Breast epithelium (tissue), 4 donors: ENCODE results near the gene NGFR. TPM values are rescaled to one million over a fixed set of nuclear protein-coding genes. Genes with fewer than 3 reads are reported as not detected.

Source experiments
- DNase-seq, 2 donors: peaks; one replicate each; pipeline ENCODE4 v3.0.0-alpha.2; 2019; ENCODE audit warnings: low spot score in 2 of 2
- H3K27ac ChIP-seq, 2 donors: fragments of 200-600 bp; sonication (generic) in 1 of 2; one replicate each; pipeline ENCODE4 v1.5.1; 2016 to 2019; ENCODE audit warnings: mild to moderate bottlenecking in 1 of 2
- H3K27me3 ChIP-seq, 2 donors: fragments of 200-600 bp; sonication (generic) in 1 of 2; one replicate each; pipeline versions ENCODE4 v1.5.1 to v1.6.0; 2017 to 2019; ENCODE audit warnings: control low read depth in 1 of 2, mild to moderate bottlenecking in 1 of 2
- H3K36me3 ChIP-seq: fragments of 200-600 bp; one replicate; pipeline ENCODE4 v1.5.1; 2019
- H3K4me1 ChIP-seq, 2 donors: fragments of 200-600 bp; sonication (generic); one replicate each; pipeline ENCODE4 v1.5.1; 2016 to 2019; ENCODE audit warnings: control low read depth in 1 of 2
- H3K4me3 ChIP-seq, 3 donors: fragments of 200-600 bp; sonication (generic); 1 replicate in 2 of 3; 2 replicates in 1 of 3; pipeline ENCODE4 v1.5.1; 2016 to 2019; ENCODE audit warnings: mild to moderate bottlenecking in 3 of 3, moderate library complexity in 2 of 3
- H3K9me3 ChIP-seq, 2 donors: fragments of 200-600 bp; sonication (generic) in 1 of 2; one replicate each; pipeline ENCODE4 v1.5.1; 2016 to 2019; ENCODE audit warnings: control low read depth in 1 of 2
- POLR2A ChIP-seq: fragments of 450-650 bp; IDR thresholded peaks from one replicate; pipeline ENCODE4 v1.6.1; 2016; ENCODE audit warnings: antibody characterized with exemption, mild to moderate bottlenecking, moderate library complexity
- POLR2AphosphoS5 ChIP-seq, 3 donors: sonication (generic); formaldehyde crosslinking; IDR thresholded peaks; one replicate each; pipeline ENCODE4 v1.6.1; 2017; ENCODE audit warnings: antibody characterized with exemption in 3 of 3
- intact Hi-C: fragments of 100-400 bp; cut with DNase I; formaldehyde crosslinking; loops from one replicate; pipeline ENCODE4 v1.15.1; 2023; ENCODE audit warnings: low total_unique reads
- total RNA-seq, 3 donors: library from RNA; depleted of rRNA; stranded (reverse); fragments of >200 nt; gene quantifications; one replicate each; pipeline ENCODE4 v1.1.0, GENCODE V29; 2016
- TF ChIP-seq, protein P1 (sequence below), 3 donors: fragments of 450-650 bp; IDR thresholded peaks; one replicate each; pipeline ENCODE4 v1.5.1; 2016 to 2017; ENCODE audit warnings: antibody characterized with exemption in 3 of 3, mild to moderate bottlenecking in 3 of 3, moderate library complexity in 3 of 3

Gene NGFR, protein sequence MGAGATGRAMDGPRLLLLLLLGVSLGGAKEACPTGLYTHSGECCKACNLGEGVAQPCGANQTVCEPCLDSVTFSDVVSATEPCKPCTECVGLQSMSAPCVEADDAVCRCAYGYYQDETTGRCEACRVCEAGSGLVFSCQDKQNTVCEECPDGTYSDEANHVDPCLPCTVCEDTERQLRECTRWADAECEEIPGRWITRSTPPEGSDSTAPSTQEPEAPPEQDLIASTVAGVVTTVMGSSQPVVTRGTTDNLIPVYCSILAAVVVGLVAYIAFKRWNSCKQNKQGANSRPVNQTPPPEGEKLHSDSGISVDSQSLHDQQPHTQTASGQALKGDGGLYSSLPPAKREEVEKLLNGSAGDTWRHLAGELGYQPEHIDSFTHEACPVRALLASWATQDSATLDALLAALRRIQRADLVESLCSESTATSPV
- 10 to 100 TPM in 2 of 3 donors, 1 to 10 TPM in 1; 3.4 to 27.8 (median 17.7) TPM for total RNA-seq

DNA sequence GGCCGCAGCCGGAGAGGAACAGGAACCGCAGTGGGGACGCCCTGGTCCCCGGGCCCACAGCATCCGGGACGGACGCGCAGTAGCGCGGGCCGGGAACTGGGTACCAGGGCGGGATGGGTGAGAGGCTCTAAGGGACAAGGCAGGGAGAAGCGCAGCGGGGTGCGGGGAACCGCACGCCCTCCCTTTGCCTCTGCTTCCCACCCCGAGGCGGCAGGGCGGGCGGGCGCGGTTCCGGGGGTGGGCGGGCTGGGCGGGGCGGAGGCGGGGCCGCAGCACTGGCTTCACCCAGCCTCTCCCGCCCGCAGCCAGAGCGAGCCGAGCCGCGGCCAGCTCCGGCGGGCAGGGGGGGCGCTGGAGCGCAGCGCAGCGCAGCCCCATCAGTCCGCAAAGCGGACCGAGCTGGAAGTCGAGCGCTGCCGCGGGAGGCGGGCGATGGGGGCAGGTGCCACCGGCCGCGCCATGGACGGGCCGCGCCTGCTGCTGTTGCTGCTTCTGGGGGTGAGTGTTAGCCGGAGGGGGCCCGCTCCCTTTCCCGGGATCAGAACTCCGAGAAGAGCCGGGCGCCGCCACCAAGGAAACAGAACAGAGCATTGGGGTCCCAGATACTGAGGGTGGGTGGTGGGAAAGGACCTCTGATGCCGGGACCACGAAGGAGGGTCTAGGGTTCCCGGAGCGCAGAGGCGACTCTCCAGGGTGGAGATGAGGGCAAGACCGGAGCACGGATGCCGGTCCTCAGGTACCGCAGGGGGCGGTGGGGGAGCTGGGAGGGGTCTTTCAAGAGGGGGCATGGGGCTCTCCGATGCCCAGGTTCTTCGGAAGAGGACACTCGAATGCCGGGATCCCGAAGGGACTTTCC, at the start of gene NGFR:
Gene NGFR (plus strand): TSS at position 308 of the 856 bp plus-strand sequence. CDS start 125 bp downstream, at position 433.
- peaks cover 7 to 10% of the 10 kb centered on the region in 2 donors for H3K4me1 ChIP-seq
- intact Hi-C loops, result loop anchor here (5.0 kb wide), 1 partner anchor 62 kb away; no protein-coding TSS in a partner anchor
- H3K9me3 ChIP-seq, result no peaks in the 10 kb centered on the region
- no peaks in the 10 kb centered on the region for H3K36me3 ChIP-seq
- peak within 1 kb of the TSS; percentile 40 to 84 (median 66) for H3K4me3 ChIP-seq
- peaks cover 0 to 32% of the 10 kb centered on the region in 2 donors for H3K27me3 ChIP-seq
- H3K27ac ChIP-seq, result peak within 1 kb of the TSS; percentile 62 to 70
- no peak for DNase-seq
- no peak for TF ChIP-seq POLR2A
- peak in 2 of 3 donors; percentile 27 to 65 for TF ChIP-seq POLR2AphosphoS5 (IDR thresholded peaks at IDR 0.05)

DNA sequence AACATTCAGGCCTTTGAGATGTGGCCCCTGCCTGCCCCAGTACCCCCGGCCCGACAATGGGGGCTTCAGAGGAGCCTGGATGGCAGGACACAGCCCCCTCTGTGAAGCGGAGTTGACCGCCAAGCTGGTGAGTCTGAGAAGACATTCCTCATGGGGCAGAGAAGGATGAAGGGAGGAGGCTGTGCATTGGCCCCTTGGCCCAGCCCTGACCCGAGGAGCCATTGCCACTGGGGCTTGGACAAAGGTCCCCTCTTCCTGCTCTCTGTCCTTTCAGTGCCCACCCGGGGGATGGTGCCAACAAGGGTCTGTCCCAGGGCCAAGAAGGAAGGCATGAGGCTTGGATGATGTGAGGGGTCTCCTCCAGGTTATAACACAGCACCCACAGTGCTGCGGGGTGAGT, 49.5 kb upstream of the NGFR start:
- Histone ChIP-seq H3K36me3 (no peaks in the 10 kb centered on the region), H3K9me3 (no peaks in the 10 kb centered on the region), H3K4me1 (no peaks in the 10 kb centered on the region), H3K27me3 (no peaks in the 10 kb centered on the region), H3K27ac (no peak overlapping the region), H3K4me3 (no peak overlapping the region)
- DNase-seq, result no peak
- intact Hi-C loops, result no loop called here
- TF ChIP-seq, protein P1, sequence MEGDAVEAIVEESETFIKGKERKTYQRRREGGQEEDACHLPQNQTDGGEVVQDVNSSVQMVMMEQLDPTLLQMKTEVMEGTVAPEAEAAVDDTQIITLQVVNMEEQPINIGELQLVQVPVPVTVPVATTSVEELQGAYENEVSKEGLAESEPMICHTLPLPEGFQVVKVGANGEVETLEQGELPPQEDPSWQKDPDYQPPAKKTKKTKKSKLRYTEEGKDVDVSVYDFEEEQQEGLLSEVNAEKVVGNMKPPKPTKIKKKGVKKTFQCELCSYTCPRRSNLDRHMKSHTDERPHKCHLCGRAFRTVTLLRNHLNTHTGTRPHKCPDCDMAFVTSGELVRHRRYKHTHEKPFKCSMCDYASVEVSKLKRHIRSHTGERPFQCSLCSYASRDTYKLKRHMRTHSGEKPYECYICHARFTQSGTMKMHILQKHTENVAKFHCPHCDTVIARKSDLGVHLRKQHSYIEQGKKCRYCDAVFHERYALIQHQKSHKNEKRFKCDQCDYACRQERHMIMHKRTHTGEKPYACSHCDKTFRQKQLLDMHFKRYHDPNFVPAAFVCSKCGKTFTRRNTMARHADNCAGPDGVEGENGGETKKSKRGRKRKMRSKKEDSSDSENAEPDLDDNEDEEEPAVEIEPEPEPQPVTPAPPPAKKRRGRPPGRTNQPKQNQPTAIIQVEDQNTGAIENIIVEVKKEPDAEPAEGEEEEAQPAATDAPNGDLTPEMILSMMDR (IDR thresholded peaks at IDR 0.05), result no peak
- TF ChIP-seq POLR2AphosphoS5 (IDR thresholded peaks at IDR 0.05), result no peak
- no peak for TF ChIP-seq POLR2A

DNA sequence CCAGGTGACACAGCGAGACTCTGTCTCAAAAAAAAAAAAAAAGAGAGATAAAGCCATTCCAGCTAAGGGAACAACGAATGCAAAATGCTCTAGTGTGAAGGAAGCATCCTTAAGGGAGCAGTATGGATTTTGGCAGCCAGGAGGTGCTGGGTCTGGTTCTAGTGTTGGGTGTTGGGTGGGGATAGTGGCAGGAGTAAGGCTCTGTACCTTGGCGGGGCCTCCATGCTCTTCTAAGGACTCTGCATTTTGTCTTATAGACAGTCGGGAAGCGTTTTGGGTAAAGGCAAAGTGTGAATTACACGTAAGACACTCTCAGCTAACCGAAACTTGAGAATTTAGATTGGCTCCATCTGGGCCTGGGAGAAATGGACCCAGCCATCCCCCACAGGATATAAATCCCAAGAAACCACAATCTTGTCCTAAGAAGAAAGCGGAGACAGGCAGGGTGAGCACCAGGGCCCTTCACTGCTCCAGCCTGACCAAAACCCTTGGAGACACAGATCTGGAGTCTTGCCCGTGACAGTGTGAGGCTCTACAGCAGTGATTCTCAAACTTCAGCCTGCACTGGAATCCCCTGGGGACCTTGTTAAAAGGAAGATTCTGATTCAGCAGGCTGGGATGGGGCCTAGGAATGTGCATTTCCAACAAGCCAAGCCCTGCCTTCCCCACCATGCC, 47.3 kb upstream of the NGFR start:
- no peaks in the 10 kb centered on the region for H3K4me1 ChIP-seq
- H3K27ac ChIP-seq, result no peak overlapping the region
- DNase-seq, result no peak
- H3K36me3 ChIP-seq, result no peaks in the 10 kb centered on the region
- H3K9me3 ChIP-seq, result no peaks in the 10 kb centered on the region
- intact Hi-C loops, result no loop called here
- H3K4me3 ChIP-seq, result no peak overlapping the region
- no peaks in the 10 kb centered on the region for H3K27me3 ChIP-seq
- TF ChIP-seq POLR2AphosphoS5 (IDR thresholded peaks at IDR 0.05), result no peak
- TF ChIP-seq, protein P1 (IDR thresholded peaks at IDR 0.05), result no peak
- no peak for TF ChIP-seq POLR2A

DNA sequence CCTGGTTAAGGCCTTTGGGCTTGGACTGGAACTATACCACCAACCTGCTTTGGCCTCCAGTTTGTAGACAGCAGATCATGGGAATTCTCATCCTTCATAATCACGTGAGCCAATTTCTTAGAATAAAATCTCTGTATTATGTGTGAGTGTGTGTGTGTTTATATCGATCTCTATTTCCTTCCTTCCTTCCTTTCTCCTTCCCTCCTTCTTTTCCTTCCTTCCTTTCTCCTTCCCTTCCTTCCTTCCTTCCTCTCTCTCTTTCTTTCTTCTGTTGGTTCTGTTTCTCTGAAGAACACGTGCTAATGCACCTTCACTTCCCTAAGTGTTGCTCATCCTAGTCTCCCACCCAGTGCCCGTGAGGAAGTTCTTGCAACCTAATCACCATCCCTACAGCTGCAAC, 44.9 kb upstream of the NGFR start:
- Histone ChIP-seq H3K36me3 (no peaks in the 10 kb centered on the region), H3K27ac (no peak overlapping the region), H3K4me3 (no peak overlapping the region), H3K27me3 (no peaks in the 10 kb centered on the region), H3K9me3 (no peaks in the 10 kb centered on the region), H3K4me1 (no peaks in the 10 kb centered on the region)
- DNase-seq, result no peak
- TF ChIP-seq POLR2AphosphoS5 (IDR thresholded peaks at IDR 0.05) (no peak), POLR2A (no peak)
- TF ChIP-seq, protein P1 (IDR thresholded peaks at IDR 0.05), result no peak
- intact Hi-C loops, result no loop called here

DNA sequence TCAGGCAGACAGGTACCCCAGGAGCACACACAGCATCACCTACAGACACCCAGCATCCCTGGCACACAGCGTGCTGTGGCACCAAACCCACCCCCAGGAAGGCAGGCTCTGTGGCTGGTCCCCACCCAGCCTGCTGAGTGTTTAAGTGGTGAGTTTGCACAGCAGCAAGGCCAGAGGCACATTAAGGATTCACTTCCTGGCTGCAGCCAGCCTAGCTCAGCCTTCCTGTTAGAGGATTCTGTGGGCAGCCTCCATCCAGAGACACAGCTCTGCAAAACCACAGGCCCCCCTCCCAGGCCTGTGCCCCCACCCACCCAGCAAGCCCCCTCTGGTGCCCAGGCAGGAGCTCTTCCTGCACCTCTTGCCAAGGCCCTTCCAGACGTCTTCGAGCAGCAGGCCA, 44.4 kb upstream of the NGFR start:
- H3K27ac ChIP-seq, result no peak overlapping the region
- intact Hi-C loops, result no loop called here
- H3K36me3 ChIP-seq, result no peaks in the 10 kb centered on the region
- TF ChIP-seq, protein P1 (IDR thresholded peaks at IDR 0.05), result no peak
- TF ChIP-seq POLR2AphosphoS5 (IDR thresholded peaks at IDR 0.05) (no peak), POLR2A (no peak)
- H3K4me3 ChIP-seq, result no peak overlapping the region
- no peaks in the 10 kb centered on the region for H3K27me3 ChIP-seq
- H3K9me3 ChIP-seq, result no peaks in the 10 kb centered on the region
- DNase-seq, result no peak
- H3K4me1 ChIP-seq, result peaks cover 0 to under 1% of the 10 kb centered on the region in 2 donors
